GM19351 (cell line): Measurements from ENCODE around the gene LTB.
A peak's percentile ranks its signal among the peaks of the same experiment; 100 is the strongest.

Source experiments
- ATAC-seq: cut with Tn5 transposase; IDR thresholded peaks from one replicate; pipeline ENCODE4 v1.9.1; 2021; ENCODE audit warnings: mild to moderate bottlenecking, moderate library complexity; ENCODE audit not compliant: unreplicated experiment

Gene LTB

DNA sequence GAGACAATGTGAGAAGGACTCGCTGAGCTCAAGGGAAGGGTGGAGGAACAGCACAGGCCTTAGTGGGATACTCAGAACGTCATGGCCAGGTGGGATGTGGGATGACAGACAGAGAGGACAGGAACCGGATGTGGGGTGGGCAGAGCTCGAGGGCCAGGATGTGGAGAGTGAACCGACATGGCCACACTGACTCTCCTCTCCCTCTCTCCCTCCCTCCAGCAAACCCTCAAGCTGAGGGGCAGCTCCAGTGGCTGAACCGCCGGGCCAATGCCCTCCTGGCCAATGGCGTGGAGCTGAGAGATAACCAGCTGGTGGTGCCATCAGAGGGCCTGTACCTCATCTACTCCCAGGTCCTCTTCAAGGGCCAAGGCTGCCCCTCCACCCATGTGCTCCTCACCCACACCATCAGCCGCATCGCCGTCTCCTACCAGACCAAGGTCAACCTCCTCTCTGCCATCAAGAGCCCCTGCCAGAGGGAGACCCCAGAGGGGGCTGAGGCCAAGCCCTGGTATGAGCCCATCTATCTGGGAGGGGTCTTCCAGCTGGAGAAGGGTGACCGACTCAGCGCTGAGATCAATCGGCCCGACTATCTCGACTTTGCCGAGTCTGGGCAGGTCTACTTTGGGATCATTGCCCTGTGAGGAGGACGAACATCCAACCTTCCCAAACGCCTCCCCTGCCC lies 5.2 kb downstream of the LTB start:
- ATAC-seq = no peak

DNA sequence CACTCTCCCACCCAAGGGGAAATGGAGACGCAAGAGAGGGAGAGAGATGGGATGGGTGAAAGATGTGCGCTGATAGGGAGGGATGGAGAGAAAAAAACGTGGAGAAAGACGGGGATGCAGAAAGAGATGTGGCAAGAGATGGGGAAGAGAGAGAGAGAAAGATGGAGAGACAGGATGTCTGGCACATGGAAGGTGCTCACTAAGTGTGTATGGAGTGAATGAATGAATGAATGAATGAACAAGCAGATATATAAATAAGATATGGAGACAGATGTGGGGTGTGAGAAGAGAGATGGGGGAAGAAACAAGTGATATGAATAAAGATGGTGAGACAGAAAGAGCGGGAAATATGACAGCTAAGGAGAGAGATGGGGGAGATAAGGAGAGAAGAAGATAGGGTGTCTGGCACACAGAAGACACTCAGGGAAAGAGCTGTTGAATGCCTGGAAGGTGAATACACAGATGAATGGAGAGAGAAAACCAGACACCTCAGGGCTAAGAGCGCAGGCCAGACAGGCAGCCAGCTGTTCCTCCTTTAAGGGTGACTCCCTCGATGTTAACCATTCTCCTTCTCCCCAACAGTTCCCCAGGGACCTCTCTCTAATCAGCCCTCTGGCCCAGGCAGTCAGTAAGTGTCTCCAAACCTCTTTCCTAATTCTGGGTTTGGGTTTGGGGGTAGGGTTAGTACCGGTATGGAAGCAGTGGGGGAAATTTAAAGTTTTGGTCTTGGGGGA lies 6.1 kb downstream of the LTB start:
- no peak for ATAC-seq

DNA sequence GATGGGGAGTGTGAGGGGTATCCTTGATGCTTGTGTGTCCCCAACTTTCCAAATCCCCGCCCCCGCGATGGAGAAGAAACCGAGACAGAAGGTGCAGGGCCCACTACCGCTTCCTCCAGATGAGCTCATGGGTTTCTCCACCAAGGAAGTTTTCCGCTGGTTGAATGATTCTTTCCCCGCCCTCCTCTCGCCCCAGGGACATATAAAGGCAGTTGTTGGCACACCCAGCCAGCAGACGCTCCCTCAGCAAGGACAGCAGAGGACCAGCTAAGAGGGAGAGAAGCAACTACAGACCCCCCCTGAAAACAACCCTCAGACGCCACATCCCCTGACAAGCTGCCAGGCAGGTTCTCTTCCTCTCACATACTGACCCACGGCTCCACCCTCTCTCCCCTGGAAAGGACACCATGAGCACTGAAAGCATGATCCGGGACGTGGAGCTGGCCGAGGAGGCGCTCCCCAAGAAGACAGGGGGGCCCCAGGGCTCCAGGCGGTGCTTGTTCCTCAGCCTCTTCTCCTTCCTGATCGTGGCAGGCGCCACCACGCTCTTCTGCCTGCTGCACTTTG lies 6.8 kb downstream of the LTB start, which contains the start of gene TNF:
Gene TNF (plus strand): TSS at position 231 of the 567 bp plus-strand sequence. CDS start 177 bp downstream, at position 408.
- ATAC-seq = no peak

DNA sequence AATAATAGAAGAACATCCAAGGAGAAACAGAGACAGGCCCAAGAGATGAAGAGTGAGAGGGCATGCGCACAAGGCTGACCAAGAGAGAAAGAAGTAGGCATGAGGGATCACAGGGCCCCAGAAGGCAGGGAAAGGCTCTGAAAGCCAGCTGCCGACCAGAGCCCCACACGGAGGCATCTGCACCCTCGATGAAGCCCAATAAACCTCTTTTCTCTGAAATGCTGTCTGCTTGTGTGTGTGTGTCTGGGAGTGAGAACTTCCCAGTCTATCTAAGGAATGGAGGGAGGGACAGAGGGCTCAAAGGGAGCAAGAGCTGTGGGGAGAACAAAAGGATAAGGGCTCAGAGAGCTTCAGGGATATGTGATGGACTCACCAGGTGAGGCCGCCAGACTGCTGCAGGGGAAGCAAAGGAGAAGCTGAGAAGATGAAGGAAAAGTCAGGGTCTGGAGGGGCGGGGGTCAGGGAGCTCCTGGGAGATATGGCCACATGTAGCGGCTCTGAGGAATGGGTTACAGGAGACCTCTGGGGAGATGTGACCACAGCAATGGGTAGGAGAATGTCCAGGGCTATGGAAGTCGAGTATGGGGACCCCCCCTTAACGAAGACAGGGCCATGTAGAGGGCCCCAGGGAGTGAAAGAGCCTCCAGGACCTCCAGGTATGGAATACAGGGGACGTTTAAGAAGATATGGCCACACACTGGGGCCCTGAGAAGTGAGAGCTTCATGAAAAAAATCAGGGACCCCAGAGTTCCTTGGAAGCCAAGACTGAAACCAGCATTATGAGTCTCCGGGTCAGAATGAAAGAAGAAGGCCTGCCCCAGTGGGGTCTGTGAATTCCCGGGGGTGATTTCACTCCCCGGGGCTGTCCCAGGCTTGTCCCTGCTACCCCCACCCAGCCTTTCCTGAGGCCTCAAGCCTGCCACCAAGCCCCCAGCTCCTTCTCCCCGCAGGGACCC lies 7.8 kb downstream of the LTB start:
- no peak for ATAC-seq

DNA sequence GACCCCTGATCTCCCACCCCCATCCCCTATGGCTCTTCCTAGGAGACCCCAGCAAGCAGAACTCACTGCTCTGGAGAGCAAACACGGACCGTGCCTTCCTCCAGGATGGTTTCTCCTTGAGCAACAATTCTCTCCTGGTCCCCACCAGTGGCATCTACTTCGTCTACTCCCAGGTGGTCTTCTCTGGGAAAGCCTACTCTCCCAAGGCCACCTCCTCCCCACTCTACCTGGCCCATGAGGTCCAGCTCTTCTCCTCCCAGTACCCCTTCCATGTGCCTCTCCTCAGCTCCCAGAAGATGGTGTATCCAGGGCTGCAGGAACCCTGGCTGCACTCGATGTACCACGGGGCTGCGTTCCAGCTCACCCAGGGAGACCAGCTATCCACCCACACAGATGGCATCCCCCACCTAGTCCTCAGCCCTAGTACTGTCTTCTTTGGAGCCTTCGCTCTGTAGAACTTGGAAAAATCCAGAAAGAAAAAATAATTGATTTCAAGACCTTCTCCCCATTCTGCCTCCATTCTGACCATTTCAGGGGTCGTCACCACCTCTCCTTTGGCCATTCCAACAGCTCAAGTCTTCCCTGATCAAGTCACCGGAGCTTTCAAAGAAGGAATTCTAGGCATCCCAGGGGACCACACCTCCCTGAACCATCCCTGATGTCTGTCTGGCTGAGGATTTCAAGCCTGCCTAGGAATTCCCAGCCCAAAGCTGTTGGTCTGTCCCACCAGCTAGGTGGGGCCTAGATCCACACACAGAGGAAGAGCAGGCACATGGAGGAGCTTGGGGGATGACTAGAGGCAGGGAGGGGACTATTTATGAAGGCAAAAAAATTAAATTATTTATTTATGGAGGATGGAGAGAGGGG lies 8.8 kb downstream of the LTB start:
- no peak for ATAC-seq

DNA sequence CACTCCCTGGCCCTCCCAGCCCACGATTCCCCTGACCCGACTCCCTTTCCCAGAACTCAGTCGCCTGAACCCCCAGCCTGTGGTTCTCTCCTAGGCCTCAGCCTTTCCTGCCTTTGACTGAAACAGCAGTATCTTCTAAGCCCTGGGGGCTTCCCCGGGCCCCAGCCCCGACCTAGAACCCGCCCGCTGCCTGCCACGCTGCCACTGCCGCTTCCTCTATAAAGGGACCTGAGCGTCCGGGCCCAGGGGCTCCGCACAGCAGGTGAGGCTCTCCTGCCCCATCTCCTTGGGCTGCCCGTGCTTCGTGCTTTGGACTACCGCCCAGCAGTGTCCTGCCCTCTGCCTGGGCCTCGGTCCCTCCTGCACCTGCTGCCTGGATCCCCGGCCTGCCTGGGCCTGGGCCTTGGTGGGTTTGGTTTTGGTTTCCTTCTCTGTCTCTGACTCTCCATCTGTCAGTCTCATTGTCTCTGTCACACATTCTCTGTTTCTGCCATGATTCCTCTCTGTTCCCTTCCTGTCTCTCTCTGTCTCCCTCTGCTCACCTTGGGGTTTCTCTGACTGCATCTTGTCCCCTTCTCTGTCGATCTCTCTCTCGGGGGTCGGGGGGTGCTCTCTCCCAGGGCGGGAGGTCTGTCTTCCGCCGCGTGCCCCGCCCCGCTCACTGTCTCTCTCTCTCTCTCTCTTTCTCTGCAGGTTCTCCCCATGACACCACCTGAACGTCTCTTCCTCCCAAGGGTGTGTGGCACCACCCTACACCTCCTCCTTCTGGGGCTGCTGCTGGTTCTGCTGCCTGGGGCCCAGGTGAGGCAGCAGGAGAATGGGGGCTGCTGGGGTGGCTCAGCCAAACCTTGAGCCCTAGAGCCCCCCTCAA lies 9.9 kb downstream of the LTB start, which contains the start of gene LTA:
Gene LTA (plus strand): TSS at position 249 of the 871 bp plus-strand sequence. CDS start 454 bp downstream, at position 703.
- ATAC-seq = peak; percentile 39

DNA sequence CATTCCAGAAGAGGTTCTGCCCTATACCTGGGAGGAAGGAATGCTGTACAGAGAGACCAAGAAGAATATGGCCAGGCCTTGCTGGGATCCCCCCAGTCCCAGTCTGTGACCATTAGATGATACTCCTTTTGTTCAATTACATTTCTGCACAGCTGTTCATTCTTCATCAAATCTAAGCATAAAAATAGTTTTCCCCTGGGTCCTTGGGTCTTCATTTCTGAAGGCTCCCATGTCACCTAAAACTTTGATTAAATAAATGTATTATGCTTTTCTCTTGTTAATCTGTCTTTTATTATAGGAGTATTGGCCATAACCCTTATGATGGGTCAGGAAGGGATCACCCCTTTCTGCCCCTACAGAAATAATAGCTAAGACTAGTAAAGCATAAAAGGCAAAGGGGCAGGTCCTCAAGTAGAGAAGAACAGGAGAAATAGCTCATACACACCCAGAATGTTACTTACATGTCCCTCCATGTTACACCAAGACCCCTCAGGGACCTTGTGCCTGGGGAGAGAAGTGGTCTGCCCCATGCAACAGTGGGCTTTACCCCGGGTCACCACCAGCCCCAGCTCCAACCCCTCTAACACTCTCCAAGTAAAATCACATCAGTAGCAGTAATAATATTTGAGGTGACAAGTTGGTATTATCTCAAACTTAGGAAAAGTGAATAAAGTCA lies 12.2 kb downstream of the LTB start:
- no peak for ATAC-seq

DNA sequence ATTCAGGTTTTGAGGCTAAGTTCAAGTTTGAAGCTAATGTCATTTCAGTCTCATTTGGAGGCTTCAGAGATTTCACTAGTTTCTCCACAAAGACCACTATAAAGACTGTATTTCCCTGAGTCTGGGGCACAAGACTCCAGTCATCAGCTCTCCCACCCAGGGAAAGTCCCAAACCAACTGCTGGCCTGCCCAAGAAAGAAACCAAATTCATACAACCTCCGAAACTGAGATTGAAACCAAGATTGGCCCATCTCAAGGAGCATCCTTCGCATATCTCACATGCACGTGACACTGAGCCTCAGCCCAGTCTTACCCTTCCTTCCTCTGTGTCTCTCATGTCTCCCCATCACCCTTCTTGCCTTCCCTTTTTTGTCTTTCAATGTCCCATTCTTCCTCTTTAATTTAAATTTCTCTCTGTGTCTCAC lies 13.7 kb downstream of the LTB start:
- peak; percentile 73 for ATAC-seq

DNA sequence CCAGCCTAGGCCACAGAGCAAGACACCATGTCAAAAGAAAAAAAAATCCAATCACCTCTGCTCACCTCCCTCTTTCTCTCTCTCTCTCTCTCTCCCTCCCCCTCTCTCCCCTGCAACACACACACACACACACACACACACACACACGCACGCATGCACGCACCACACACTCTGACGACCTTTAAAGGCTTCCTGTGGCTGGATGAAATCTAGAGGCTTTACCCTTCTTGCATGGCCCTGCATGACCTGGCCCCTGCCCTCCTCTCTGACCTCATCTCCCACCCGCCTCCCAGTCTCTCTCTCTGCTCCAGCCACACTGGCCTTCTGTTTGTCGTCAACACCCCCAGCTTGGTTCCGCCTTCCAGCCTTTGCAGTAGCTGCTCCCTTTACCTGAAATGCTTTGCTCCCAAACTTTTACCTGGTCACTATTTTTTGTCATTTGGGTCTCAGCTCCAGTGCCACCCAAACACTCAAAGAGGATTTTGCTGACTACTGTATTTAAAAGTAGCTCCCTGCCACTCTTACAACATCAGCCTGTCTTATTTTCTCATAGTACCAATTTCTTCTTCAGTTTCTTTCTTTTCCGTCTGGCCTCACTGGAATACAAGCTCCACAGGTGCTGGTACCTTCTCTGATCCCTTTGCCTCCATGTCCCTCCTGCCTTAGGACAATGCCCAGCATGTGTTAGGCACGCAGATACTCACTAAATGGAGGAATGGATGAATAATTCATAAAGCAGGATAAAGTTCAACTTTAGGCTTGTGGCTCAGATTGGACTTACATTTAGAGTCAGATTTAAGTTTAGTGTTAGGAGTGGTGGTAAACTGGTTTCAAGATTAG lies 14.5 kb downstream of the LTB start:
- no peak for ATAC-seq

DNA sequence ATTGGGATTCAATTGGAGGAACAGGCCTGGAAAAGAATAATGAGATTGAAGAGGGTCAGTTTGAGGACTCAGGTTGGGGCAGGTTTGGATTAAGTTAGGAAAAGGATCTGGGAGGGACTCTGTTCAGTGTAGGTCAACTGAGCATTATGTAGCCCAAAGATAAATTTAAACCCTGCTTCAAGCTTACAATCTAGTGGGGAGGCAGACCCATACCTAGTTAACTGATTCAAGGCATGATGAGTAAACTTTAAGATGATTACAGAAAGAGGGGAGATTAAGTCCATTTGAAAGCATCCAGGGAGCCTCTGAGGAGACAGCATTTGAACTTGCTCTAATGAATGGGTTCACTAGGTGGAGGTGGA lies 21.5 kb downstream of the LTB start:
- ATAC-seq = no peak

DNA sequence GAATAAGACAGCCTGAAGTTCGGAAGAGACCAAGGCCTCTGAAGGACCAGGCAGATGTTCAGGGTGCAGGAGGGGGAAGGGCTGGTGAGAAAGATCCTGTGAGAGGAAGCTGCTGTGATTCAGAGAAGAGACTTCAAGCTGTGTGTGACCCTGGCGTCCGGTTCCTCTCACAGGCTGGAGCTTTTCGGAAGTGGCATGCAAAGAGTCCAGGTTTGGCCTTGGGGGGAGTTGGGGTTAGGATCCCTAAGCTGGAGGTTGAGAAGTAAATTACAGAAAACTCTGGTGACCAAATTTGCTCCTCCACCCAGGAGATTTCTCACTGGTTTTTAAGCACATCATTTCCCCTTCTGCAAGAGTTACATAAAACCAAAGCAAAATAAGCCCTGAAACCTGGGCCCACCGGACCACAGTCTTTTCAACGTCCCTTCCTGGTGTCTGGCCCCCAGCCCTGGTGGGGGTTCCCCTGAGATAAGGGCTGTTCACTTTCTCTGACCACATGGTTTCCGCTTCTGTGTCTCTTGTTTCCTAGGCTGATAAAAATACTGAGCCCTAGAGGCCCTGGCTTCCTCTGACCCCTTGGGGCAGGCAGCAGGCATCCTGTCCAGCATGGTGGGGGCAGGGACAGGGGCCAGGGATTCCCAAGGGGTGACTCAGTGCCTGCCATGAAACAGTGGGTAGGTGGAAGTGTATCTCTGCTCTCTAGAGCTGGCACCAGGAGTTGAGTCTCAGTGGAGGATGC lies 22.1 kb downstream of the LTB start:
- peak; percentile 55 for ATAC-seq

DNA sequence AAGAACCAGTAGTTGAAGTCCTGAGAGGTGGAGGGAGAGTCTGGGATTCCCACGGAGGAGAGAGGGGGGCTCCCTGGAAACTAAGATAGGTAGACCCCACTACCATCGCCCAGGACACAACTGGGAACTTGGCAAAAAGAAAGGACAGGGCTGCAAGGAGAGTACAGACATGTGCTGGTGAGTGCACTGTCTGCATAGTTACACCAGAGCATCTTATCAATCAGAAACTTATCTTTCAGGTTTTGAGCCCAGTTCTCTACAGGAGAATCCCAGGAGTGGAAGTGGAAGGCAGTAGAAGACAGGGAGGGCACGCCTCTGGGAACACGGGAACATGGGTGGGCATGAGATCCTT lies 22.6 kb downstream of the LTB start:
- ATAC-seq = no peak

DNA sequence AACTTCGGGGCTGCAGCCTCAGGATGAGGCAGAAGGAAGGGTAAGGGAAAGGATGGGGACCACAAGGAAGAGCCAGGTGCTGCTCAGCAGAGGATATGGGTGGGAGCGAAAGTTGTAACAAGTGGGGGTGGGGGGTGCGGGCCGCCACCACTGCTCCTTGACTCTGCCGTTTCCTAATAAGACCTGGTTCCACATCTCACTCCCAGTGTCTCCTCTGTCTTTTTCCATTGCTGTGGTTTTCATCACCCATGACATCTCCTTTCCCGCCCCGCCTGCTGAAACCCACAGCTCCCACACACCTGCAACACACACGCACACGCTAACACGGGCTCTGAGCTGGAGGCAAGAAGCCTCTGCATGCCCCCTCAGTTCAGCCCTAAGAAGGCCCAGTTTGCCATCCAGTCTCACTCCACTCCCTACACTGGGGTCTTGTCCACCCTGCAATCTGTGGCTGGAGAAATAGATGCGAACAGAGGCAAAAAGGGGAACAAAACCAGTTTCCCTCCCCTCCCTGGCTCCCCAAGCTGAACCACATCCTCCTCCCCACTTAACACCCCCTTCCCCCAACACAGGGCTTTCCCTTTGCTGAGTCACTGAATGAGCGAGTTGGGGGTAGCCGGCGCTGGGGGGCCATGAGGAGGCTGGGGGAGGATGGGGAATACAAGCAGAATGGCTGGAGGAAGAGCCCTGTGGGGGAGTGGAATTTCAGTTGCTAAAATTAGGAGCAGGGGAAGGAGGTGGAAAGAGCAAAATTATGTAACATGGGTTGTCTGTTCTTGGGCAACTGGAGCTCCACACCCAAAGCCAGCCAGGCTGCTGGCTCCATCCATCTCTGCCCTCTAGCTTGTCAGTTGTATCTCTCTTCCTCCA lies 23.4 kb downstream of the LTB start:
- no peak for ATAC-seq

DNA sequence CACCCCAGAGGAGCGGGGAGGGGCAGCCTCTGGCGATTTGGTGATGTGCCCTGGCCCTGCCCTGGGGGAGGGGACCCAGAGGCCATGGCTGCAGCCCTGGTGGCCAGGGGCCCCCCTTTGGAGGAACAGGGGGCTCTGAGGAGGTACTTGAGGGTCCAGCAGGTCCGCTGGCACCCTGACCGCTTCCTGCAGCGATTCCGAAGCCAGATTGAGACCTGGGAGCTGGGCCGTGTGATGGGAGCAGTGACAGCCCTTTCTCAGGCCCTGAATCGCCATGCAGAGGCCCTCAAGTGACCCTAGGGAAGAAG lies 24.0 kb downstream of the LTB start:
- no peak for ATAC-seq

DNA sequence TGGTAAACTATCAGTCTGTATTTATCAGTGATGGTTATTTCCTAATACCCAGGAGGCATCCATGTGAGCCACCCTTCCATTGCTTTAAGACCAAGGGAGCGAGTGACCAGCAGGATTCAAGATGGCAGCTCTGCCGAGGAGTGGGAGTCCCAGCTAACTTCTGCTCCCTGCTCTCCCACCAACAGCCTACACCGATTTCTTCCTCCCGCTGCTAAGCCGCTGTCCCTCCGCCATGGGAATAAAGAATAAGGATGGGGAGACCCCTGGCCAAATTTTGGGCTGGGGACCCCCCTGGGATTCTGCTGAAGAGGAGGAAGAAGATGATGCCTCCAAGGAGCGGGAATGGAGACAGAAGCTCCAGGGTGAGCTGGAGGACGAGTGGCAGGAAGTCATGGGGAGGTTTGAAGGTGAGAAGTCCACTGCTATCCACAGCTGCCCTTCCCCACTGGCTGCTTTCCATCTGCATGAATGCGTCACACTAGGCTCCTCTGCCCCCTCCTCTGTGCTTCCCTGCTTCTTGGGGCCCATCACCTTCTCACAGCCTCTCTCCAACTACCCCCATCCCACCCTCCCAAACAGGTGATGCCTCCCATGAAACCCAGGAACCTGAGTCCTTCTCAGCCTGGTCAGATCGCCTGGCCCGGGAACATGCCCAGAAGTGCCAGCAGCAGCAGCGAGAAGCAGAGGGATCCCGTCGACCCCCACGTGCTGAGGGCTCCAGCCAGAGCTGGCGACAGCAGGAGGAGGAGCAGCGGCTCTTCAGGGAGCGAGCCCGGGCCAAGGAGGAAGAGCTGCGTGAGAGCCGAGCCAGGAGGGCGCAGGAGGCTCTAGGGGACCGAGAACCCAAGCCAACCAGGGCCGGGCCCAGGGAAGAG lies 24.5 kb downstream of the LTB start:
- no peak for ATAC-seq
